OCI-LY7 (cell line): Measurements from ENCODE around the gene SYTL2. TPM values are rescaled to one million over a fixed set of nuclear protein-coding genes. Genes with fewer than 3 reads are reported as not detected.

ENCODE experiments used
- BruUV-seq: library from RNA; stranded (reverse); fragments of 400-500 nt; replicated peaks from 2 replicates; lab custom pipeline; 2021; lab: Mats Ljungman, UMichigan
- CTCF ChIA-PET: fragments of 300-600 bp; sonication (Branson Sonifier 250); formaldehyde crosslinking; loops from one replicate; lab custom pipeline; 2022; ENCODE audit warnings: antibody characterized with exemption; ENCODE audit not compliant: unreplicated experiment; lab: Charles Lee
- POLR2A ChIA-PET: fragments of 300-600 bp; sonication (Branson Sonifier 250); formaldehyde crosslinking; loops from one replicate; lab custom pipeline; 2022; ENCODE audit warnings: antibody characterized with exemption; lab: Charles Lee
- DNase-seq: peaks from one replicate; pipeline ENCODE4 v3.0.0-alpha.2; 2015; ENCODE audit warnings: low spot score
- H2AFZ ChIP-seq: fragments of 200-600 bp; sonication (generic), shearing (Covaris generic); 2 replicates; pipeline ENCODE4 v1.6.1; 2014; ENCODE audit warnings: mild to moderate bottlenecking, antibody characterized with exemption, low read length, moderate library complexity
- H3K27ac ChIP-seq: fragments of 200-600 bp; sonication (generic); 2 replicates; pipeline ENCODE4 v1.5.1; 2014; ENCODE audit warnings: mixed run types, low read depth, mild to moderate bottlenecking, moderate library complexity, low read length, inconsistent platforms; ENCODE audit not compliant: poor library complexity, severe bottlenecking
- H3K36me3 ChIP-seq: fragments of 200-600 bp; sonication (generic); 2 replicates; pipeline ENCODE4 v1.6.1; 2014; ENCODE audit warnings: mild to moderate bottlenecking, antibody characterized with exemption, low read length, moderate library complexity, mixed read lengths; ENCODE audit not compliant: insufficient read depth
- H3K4me1 ChIP-seq: fragments of 200-600 bp; sonication (generic); 2 replicates; pipeline ENCODE4 v1.5.1; 2014; ENCODE audit warnings: mild to moderate bottlenecking, low read length; ENCODE audit not compliant: insufficient read depth, poor library complexity, severe bottlenecking
- H3K4me2 ChIP-seq: fragments of 200-600 bp; sonication (generic); 2 replicates; pipeline ENCODE4 v1.6.1; 2014; ENCODE audit warnings: mild to moderate bottlenecking, low read length
- H3K4me3 ChIP-seq: fragments of 200-600 bp; sonication (generic); 2 replicates; pipeline ENCODE4 v1.5.1; 2014; ENCODE audit warnings: mild to moderate bottlenecking, low read depth, low read length; ENCODE audit not compliant: poor library complexity, severe bottlenecking
- H3K79me2 ChIP-seq: fragments of 200-600 bp; sonication (generic); 2 replicates; pipeline ENCODE4 v1.6.1; 2016; ENCODE audit warnings: low read depth, mild to moderate bottlenecking, low read length, moderate library complexity, mixed read lengths; ENCODE audit not compliant: insufficient read depth
- H3K9me2 ChIP-seq: fragments of 200-600 bp; sonication (generic); 2 replicates; pipeline ENCODE4 v1.6.1; 2016; ENCODE audit warnings: mild to moderate bottlenecking, low read length, mixed read lengths; ENCODE audit not compliant: insufficient read depth
- H3K9me3 ChIP-seq: fragments of 200-600 bp; sonication (generic); 2 replicates; pipeline ENCODE4 v1.6.1; 2014; ENCODE audit warnings: mild to moderate bottlenecking, mixed run types, low read length, mixed read lengths
- H4K20me1 ChIP-seq: fragments of 200-600 bp; sonication (generic); 2 replicates; pipeline ENCODE4 v1.6.1; 2014; ENCODE audit warnings: mild to moderate bottlenecking, antibody characterized with exemption, low read length, moderate library complexity, mixed read lengths; ENCODE audit not compliant: insufficient read depth
- CTCF ChIP-seq: fragments of 200-600 bp; sonication (generic); conservative IDR thresholded peaks from 2 replicates; pipeline ENCODE4 v1.5.1; 2014; ENCODE audit warnings: mild to moderate bottlenecking, antibody characterized with exemption, low read length, moderate library complexity, mixed read lengths
- EZH2phosphoT487 ChIP-seq: fragments of 200-600 bp; sonication (generic); IDR thresholded peaks from 2 replicates; pipeline ENCODE4 v1.6.1; 2018; ENCODE audit warnings: low read depth, borderline replicate concordance, mild to moderate bottlenecking, mixed run types, antibody characterized with exemption, low read length, moderate library complexity, mixed read lengths
- intact Hi-C: fragments of 100-400 bp; cut with micrococcal nuclease; formaldehyde crosslinking; loops from one replicate; pipeline ENCODE4 v1.10.0; 2022; ENCODE audit not compliant: unreplicated experiment
- total RNA-seq, 2 experiments: library from RNA; depleted of rRNA in 1 of 2; stranded (reverse); fragments of >200 nt in 1 of 2; shearing (Covaris generic) in 1 of 2; gene quantifications; 2 replicates each; pipeline ENCODE4 v1.2.3, GENCODE V29; 2014 to 2022

The SYTL2 gene
- total RNA-seq, 2 experiments from 2014 or later = 2.6 to 5.1 TPM

GRCh38 chr11:85685820-85686459 lies 125.0 kb downstream of the SYTL2 start, which contains the start of gene CCDC89:
Gene CCDC89, minus strand, starts transcription at chr11:85686195. Its CDS starts 65 bp downstream, at chr11:85686130.
- H3K9me2 ChIP-seq = no peaks in the 10 kb centered on the region
- no peaks in the 10 kb centered on the region for H3K4me1 ChIP-seq
- no peak within 1 kb of the TSS for H3K27ac ChIP-seq
- no TSS peak for BruUV-seq
- ChIA-PET CTCF (no interaction called here), POLR2A (interaction anchor here (0.7 to 1.7 kb wide), 2 partner anchors 17 to 93 kb away, joined by 5 to 6 read pairs; no protein-coding TSS in a partner anchor)
- H3K36me3 ChIP-seq = no peaks in the 10 kb centered on the region
- no peak within 1 kb of the TSS for H2AFZ ChIP-seq
- no peaks in the 10 kb centered on the region for H3K79me2 ChIP-seq
- H4K20me1 ChIP-seq = no peaks in the 10 kb centered on the region
- H3K4me2 ChIP-seq = no peak within 1 kb of the TSS
- intact Hi-C loops = no loop called here
- H3K4me3 ChIP-seq = no peak within 1 kb of the TSS
- TF ChIP-seq CTCF (no peak), EZH2phosphoT487 (no peak)
- no peak for DNase-seq
- no peaks in the 10 kb centered on the region for H3K9me3 ChIP-seq

GRCh38 chr11:85685125-85685819 lies 125.7 kb downstream of the SYTL2 start:
- Histone ChIP-seq H3K9me3 (no peaks in the 10 kb centered on the region), H3K36me3 (no peaks in the 10 kb centered on the region), H3K4me3 (no peak overlapping the region), H3K4me1 (no peaks in the 10 kb centered on the region), H3K27ac (no peak overlapping the region), H3K79me2 (no peaks in the 10 kb centered on the region), H2AFZ (no peak overlapping the region), H3K9me2 (no peaks in the 10 kb centered on the region), H3K4me2 (no peak overlapping the region), H4K20me1 (no peaks in the 10 kb centered on the region)
- no TSS peak for BruUV-seq
- intact Hi-C loops = no loop called here
- POLR2A ChIA-PET = interaction anchor here (0.6 to 1.6 kb wide), 3 partner anchors 8 to 53 kb away, joined by 3 to 4 read pairs (median 3); no protein-coding TSS in a partner anchor
- CTCF ChIA-PET = no interaction called here
- no peak for DNase-seq
- TF ChIP-seq CTCF (no peak), EZH2phosphoT487 (no peak)
